GM12864 (cell line): ENCODE measurements around the gene ALPI.
"Not testable (repeated sequence)": the region's sequence is repeated elsewhere in the genome, so short reads cannot be mapped to it uniquely, and the experiment has no call there.

Experiments used
- DNase-seq: peaks from one replicate; pipeline ENCODE4 v3.0.0-alpha.2; 2011; ENCODE audit warnings: low read depth
- H3K4me3 ChIP-seq: 2 replicates; pipeline ENCODE4 v1.5.1; 2011; ENCODE audit warnings: mild to moderate bottlenecking, low read depth, low read length, control low read depth
- CTCF ChIP-seq: IDR thresholded peaks from 2 replicates; pipeline ENCODE4 v1.5.1; 2011; ENCODE audit warnings: low read depth, mild to moderate bottlenecking, moderate library complexity, low read length, control low read depth, inconsistent platforms; ENCODE audit errors: missing control alignments

ALPI gene

GRCh38 chr2:232447638-232448303 is 8.2 kb upstream of the ALPI start:
- no peak for DNase-seq
- TF ChIP-seq CTCF, result no peak
- no peak overlapping the region for H3K4me3 ChIP-seq

- DNase-seq, result no peak
- no peak overlapping the region for H3K4me3 ChIP-seq
- no peak for TF ChIP-seq CTCF
Observed at GRCh38 chr2:232448304-232448690, 7.7 kb upstream of the ALPI start.

GRCh38 chr2:232449964-232450363 is 6.0 kb upstream of the ALPI start:
- TF ChIP-seq CTCF, result no peak
- no peak for DNase-seq
- H3K4me3 ChIP-seq, result no peak overlapping the region

GRCh38 chr2:232451645-232452044 is 4.3 kb upstream of the ALPI start:
- not testable (repeated sequence) for DNase-seq, H3K4me3 ChIP-seq

- DNase-seq, result no peak
- no peak overlapping the region for H3K4me3 ChIP-seq
- no peak for TF ChIP-seq CTCF
Observed at GRCh38 chr2:232454630-232455029, 1.3 kb upstream of the ALPI start.

GRCh38 chr2:232456296-232457120 is 555 bp downstream of the ALPI start:
- no peak for DNase-seq
- H3K4me3 ChIP-seq, result no peak overlapping the region
- TF ChIP-seq CTCF, result no peak

GRCh38 chr2:232457121-232458011 is 1.4 kb downstream of the ALPI start:
- no peak for TF ChIP-seq CTCF
- H3K4me3 ChIP-seq, result no peak overlapping the region
- DNase-seq, result no peak
